HCT116 (cell line): Measurements from ENCODE around the gene STAU1. TPM values are rescaled to one million over a fixed set of nuclear protein-coding genes. Genes with fewer than 3 reads are reported as not detected.

ENCODE experiments used
- ATAC-seq: fragments of 200-7000 bp; cut with Tn5 transposase; 2 replicates; pipeline ENCODE4 v1.9.1; 2020; ENCODE audit warnings: mild to moderate bottlenecking, moderate library complexity
- BruUV-seq: library from RNA; stranded (reverse); fragments of 400-500 nt; replicated peaks from 2 replicates; lab custom pipeline; 2021; lab: Mats Ljungman, UMichigan
- CTCF ChIA-PET: fragments of 300-600 bp; sonication (Branson Sonifier 250); formaldehyde crosslinking; loops from one replicate; lab custom pipeline; 2021; ENCODE audit warnings: antibody characterized with exemption; lab: Charles Lee
- POLR2A ChIA-PET: fragments of 300-600, 350-600 bp; sonication (Branson Sonifier 250); formaldehyde crosslinking; loops from one replicate; lab custom pipeline; 2021; ENCODE audit warnings: antibody characterized with exemption; lab: Charles Lee
- RAD21 ChIA-PET, 2 experiments: fragments of 300-600 bp; sonication (Branson Sonifier 250); formaldehyde crosslinking; loops; one replicate each; lab custom pipeline; 2023; ENCODE audit warnings: low total read pairs in 2 of 2; ENCODE audit not compliant: uncharacterized antibody in 2 of 2, unreplicated experiment in 2 of 2, low non-redundant PET in 1 of 2; lab: Charles Lee
- DNase-seq: peaks from one replicate; pipeline ENCODE4 v3.0.0-alpha.2; 2010; ENCODE audit warnings: low read depth, low spot score
- H2AFZ ChIP-seq: fragments of 200-600 bp; shearing (Covaris generic), sonication (generic); 2 replicates; pipeline ENCODE4 v1.6.1; 2017; ENCODE audit warnings: low read depth, mixed run types, mixed read lengths, antibody characterized with exemption, low read length; ENCODE audit not compliant: poor library complexity, severe bottlenecking
- H3K27ac ChIP-seq: 2 replicates; pipeline ENCODE4 v1.5.1; 2012; ENCODE audit warnings: low read depth, low read length
- H3K27me3 ChIP-seq: fragments of 200-600 bp; sonication (generic); 2 replicates; pipeline ENCODE4 v1.6.1; 2016; ENCODE audit warnings: mixed run types, low read length, mixed read lengths; ENCODE audit not compliant: insufficient read depth
- H3K36me3 ChIP-seq, 2 experiments: fragments of 200-500 bp in 1 of 2; fragments of 200-600 bp in 1 of 2; sonication (Bioruptor generic) in 1 of 2; sonication (generic) in 1 of 2; 2 replicates each; pipeline versions ENCODE4 v1.5.1 to v1.6.1; 2014 to 2016; ENCODE audit warnings: low read length in 2 of 2, inconsistent platforms in 1 of 2, mixed read lengths in 1 of 2, mixed run types in 1 of 2; ENCODE audit not compliant: insufficient read depth in 2 of 2, control insufficient read depth in 1 of 2
- H3K4me1 ChIP-seq, 2 experiments: fragments of 200-600 bp in 1 of 2; sonication (generic) in 1 of 2; 2 replicates each; pipeline versions ENCODE4 v1.5.1 to v1.6.1; 2012 to 2017; ENCODE audit warnings: low read length in 2 of 2, inconsistent platforms in 1 of 2, mild to moderate bottlenecking in 1 of 2, mixed read lengths in 1 of 2, mixed run types in 1 of 2, moderate library complexity in 1 of 2; ENCODE audit not compliant: insufficient read depth in 2 of 2, control insufficient read depth in 1 of 2
- H3K4me2 ChIP-seq: fragments of 200-600 bp; sonication (generic); 2 replicates; pipeline ENCODE4 v1.6.1; 2017; ENCODE audit warnings: mixed run types, low read length, mixed read lengths
- H3K4me3 ChIP-seq, 2 experiments: fragments of 200-600 bp in 1 of 2; sonication (generic) in 1 of 2; replicated peaks in 1 of 2; 2 replicates each; pipeline ENCODE4 v1.5.1; 2011 to 2016; ENCODE audit warnings: low read length in 2 of 2, control low read depth in 1 of 2, low read depth in 1 of 2, mild to moderate bottlenecking in 1 of 2, mixed read lengths in 1 of 2, mixed run types in 1 of 2
- H3K79me2 ChIP-seq: fragments of 200-600 bp; sonication (generic); 2 replicates; pipeline ENCODE4 v1.6.1; 2017; ENCODE audit warnings: mild to moderate bottlenecking, mixed run types, low read length, moderate library complexity, mixed read lengths; ENCODE audit not compliant: insufficient read depth
- H3K9ac ChIP-seq: fragments of 200-600 bp; sonication (generic); 2 replicates; pipeline ENCODE4 v1.6.1; 2016; ENCODE audit warnings: low read length, mixed read lengths
- H3K9me2 ChIP-seq: fragments of 200-600 bp; sonication (generic), shearing (Covaris generic); 2 replicates; pipeline ENCODE4 v1.6.1; 2017; ENCODE audit warnings: mixed run types, mild to moderate bottlenecking, moderate library complexity; ENCODE audit not compliant: insufficient read depth
- H3K9me3 ChIP-seq, 2 experiments: fragments of 200-500 bp in 1 of 2; fragments of 200-600 bp in 1 of 2; sonication (Bioruptor generic) in 1 of 2; sonication (generic) in 1 of 2; 2 replicates each; pipeline ENCODE4 v1.6.1; 2014 to 2017; ENCODE audit warnings: low read length in 2 of 2, mixed read lengths in 2 of 2, inconsistent platforms in 1 of 2, low read depth in 1 of 2, mild to moderate bottlenecking in 1 of 2, mixed run types in 1 of 2, moderate library complexity in 1 of 2; ENCODE audit not compliant: control insufficient read depth in 1 of 2, insufficient read depth in 1 of 2
- H4K20me1 ChIP-seq: fragments of 200-600 bp; sonication (generic), shearing (Covaris generic); 2 replicates; pipeline ENCODE4 v1.6.1; 2017; ENCODE audit warnings: mixed run types, mild to moderate bottlenecking, moderate library complexity; ENCODE audit not compliant: insufficient read depth
- ATF3 ChIP-seq: IDR thresholded peaks from 2 replicates; pipeline ENCODE4 v1.6.1; 2012
- CBX3 ChIP-seq: IDR thresholded peaks from 2 replicates; pipeline ENCODE4 v1.6.1; 2012; ENCODE audit warnings: low read depth
- CEBPB ChIP-seq: IDR thresholded peaks from 2 replicates; pipeline ENCODE4 v1.6.1; 2012; ENCODE audit warnings: low read depth
- CTCF ChIP-seq, 3 experiments: fragments of 200-600 bp in 1 of 3; sonication (generic) in 1 of 3; IDR thresholded peaks in 2 of 3; conservative IDR thresholded peaks in 1 of 3; 2 replicates each; pipeline ENCODE4 v1.5.1; 2012 to 2017; ENCODE audit warnings: low read depth in 2 of 3, low read length in 2 of 3, antibody characterized with exemption in 1 of 3, borderline replicate concordance in 1 of 3, control low read depth in 1 of 3, mild to moderate bottlenecking in 1 of 3, mixed read lengths in 1 of 3, mixed run types in 1 of 3, moderate library complexity in 1 of 3; ENCODE audit not compliant: insufficient read depth in 1 of 3
- EGR1 ChIP-seq: IDR thresholded peaks from 2 replicates; pipeline ENCODE4 v1.6.1; 2012; ENCODE audit warnings: low read depth
- ELF1 ChIP-seq: IDR thresholded peaks from 2 replicates; pipeline ENCODE4 v1.6.1; 2012; ENCODE audit warnings: low read depth, borderline replicate concordance
- EZH2 ChIP-seq: fragments of 200-600 bp; sonication (generic); IDR thresholded peaks from 2 replicates; pipeline ENCODE4 v1.6.1; 2017; ENCODE audit warnings: antibody characterized with exemption, mixed run types
- EZH2phosphoT487 ChIP-seq: fragments of 200-600 bp; IDR thresholded peaks from 2 replicates; pipeline ENCODE4 v1.6.1; 2018; ENCODE audit warnings: antibody characterized with exemption, borderline replicate concordance
- FOSL1 ChIP-seq: IDR thresholded peaks from 2 replicates; pipeline ENCODE4 v1.6.1; 2012; ENCODE audit warnings: low read depth
- JUND ChIP-seq: IDR thresholded peaks from 2 replicates; pipeline ENCODE4 v1.6.1; 2012
- MAX ChIP-seq: IDR thresholded peaks from 2 replicates; pipeline ENCODE4 v1.6.1; 2012
- RAD21 ChIP-seq: IDR thresholded peaks from 2 replicates; pipeline ENCODE4 v1.6.1; 2012; ENCODE audit warnings: low read depth, mild to moderate bottlenecking
- REST ChIP-seq: IDR thresholded peaks from 2 replicates; pipeline ENCODE4 v1.6.1; 2012; ENCODE audit warnings: low read depth
- SRF ChIP-seq: IDR thresholded peaks from 2 replicates; pipeline ENCODE4 v1.6.1; 2012; ENCODE audit warnings: low read depth
- TCF7L2 ChIP-seq: IDR thresholded peaks from 2 replicates; pipeline ENCODE4 v1.7.0; 2011; ENCODE audit warnings: borderline replicate concordance, inconsistent platforms; ENCODE audit not compliant: insufficient read depth, insufficient read length; ENCODE audit errors: extremely low read depth
- YY1 ChIP-seq: IDR thresholded peaks from 2 replicates; pipeline ENCODE4 v1.6.1; 2011; ENCODE audit warnings: low read length, low read depth, moderate library complexity, mild to moderate bottlenecking; ENCODE audit not compliant: insufficient replicate concordance; ENCODE audit errors: extremely low read depth
- ZBTB33 ChIP-seq: IDR thresholded peaks from 2 replicates; pipeline ENCODE4 v1.6.1; 2011; ENCODE audit warnings: mild to moderate bottlenecking, low read length, moderate library complexity; ENCODE audit not compliant: insufficient replicate concordance; ENCODE audit errors: extremely low read depth
- ZFX ChIP-seq: fragments of 450-650 bp; IDR thresholded peaks from 2 replicates; pipeline ENCODE4 v1.6.1; 2017
- ZNF274 ChIP-seq: fragments of 200-500 bp; sonication (Bioruptor generic); IDR thresholded peaks from 2 replicates; pipeline ENCODE4 v1.6.1; 2014; ENCODE audit warnings: mild to moderate bottlenecking, low read depth, low read length, inconsistent platforms
- intact Hi-C: fragments of 100-400 bp; cut with micrococcal nuclease; formaldehyde crosslinking; loops from 2 replicates; pipeline ENCODE4 v1.10.0; 2022
- total RNA-seq: library from RNA; stranded (reverse); gene quantifications from one replicate; pipeline ENCODE4 v1.2.1, GENCODE V29; 2021; ENCODE audit not compliant: unreplicated experiment

Gene STAU1
- total RNA-seq, 1 experiment from 2014 or later = 90.3 TPM

GRCh38 chr20:49233226-49233625, 45.1 kb upstream of the STAU1 start (continued):
- no peak for TF ChIP-seq EZH2phosphoT487
- no peak for TF ChIP-seq CEBPB
- TF ChIP-seq, all 23 proteins: peak for 0

- ATAC-seq (no peak), DNase-seq (no peak)
- H3K27me3 ChIP-seq = no peaks in the 10 kb centered on the region
- POLR2A ChIA-PET = no interaction called here
- peaks cover 48 to 53% of the 10 kb centered on the region in 2 experiments for H3K36me3 ChIP-seq
- no peaks in the 10 kb centered on the region for H4K20me1 ChIP-seq
- no peak overlapping the region for H3K4me3 ChIP-seq
- H3K9ac ChIP-seq = no peak overlapping the region
- no peak overlapping the region for H2AFZ ChIP-seq
- no peaks in the 10 kb centered on the region for H3K9me3 ChIP-seq
- H3K4me2 ChIP-seq = no peak overlapping the region
- 0 out of 2 replicates have a peak, but pooled peaks cover 3% of the 10 kb centered on the region for H3K79me2 ChIP-seq
- CTCF ChIA-PET = interaction anchor here (0.9 kb wide), 1 partner anchor 14 kb away, joined by 3 read pairs; no protein-coding TSS in a partner anchor
- RAD21 ChIA-PET = no interaction called here
- no peaks in the 10 kb centered on the region for H3K4me1 ChIP-seq
- intact Hi-C loops = no loop called here
- no peaks in the 10 kb centered on the region for H3K9me2 ChIP-seq
- no TSS peak for BruUV-seq
- TF ChIP-seq SRF (no peak), RAD21 (no peak), CTCF (IDR thresholded peaks at IDR 0.05 in 2 of 3, conservative IDR thresholded peaks at IDR 0.05 in 1 of 3; ENCODE audit: borderline replicate concordance in 1 of 3, insufficient read depth in 1 of 3, low read depth in 2 of 3, low read length in 2 of 3) (no peak), JUND (no peak), FOSL1 (no peak), TCF7L2 (no peak), ZNF274 (no peak), ATF3 (no peak), EZH2phosphoT487 (no peak), ZFX (no peak), REST (no peak), EZH2 (no peak), ZBTB33 (no peak), MAX (no peak), ELF1 (no peak), EGR1 (no peak), CBX3 (no peak), YY1 (no peak)
- TF ChIP-seq, all 23 proteins: peak for 0
- no peak overlapping the region for H3K27ac ChIP-seq
Measured at GRCh38 chr20:49231471-49231870, 43.3 kb upstream of the STAU1 start.
